ENCODE data around the gene LENEP.

LENEP gene

GRCh38 chr1:155029513-155030242 lies 36.3 kb downstream of the LENEP start:
- DNase-seq (ENCODE audit: low read depth) = no peak
- TF ChIP-seq CTCF (conservative IDR thresholded peaks at IDR 0.05; ENCODE audit: low read length) = no peak

DNA sequence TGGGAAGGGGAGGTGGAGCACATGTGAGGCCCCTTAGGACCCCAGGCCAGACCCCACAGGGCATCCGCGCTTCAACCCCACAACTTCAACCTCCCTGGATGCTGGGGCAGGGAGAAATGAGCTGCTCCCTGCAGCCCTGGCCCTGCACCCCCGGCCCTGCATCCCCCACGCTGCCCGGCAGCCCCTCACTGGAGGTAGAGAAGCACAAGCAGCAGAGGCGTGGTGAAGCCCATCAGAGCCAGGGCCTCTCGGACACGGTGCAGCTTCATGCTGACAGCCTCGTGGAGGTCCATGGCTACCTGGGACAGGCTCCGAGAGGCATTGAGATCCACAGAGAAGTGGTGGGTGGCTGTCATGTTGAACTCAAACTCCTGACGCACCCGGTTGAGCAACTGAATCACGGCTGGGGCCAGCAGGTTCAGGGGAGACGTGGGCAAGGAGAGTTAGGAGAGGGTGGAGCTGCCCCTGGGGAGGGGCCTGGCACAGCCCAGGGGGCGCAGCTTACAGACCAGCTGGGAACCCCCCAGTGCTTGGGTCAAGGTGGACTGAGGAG lies 36.9 kb downstream of the LENEP start:
- no peak for TF ChIP-seq CTCF (conservative IDR thresholded peaks at IDR 0.05; ENCODE audit: low read length)
- no peak for DNase-seq (ENCODE audit: low read depth)
- no peak overlapping the region for H3K4me3 ChIP-seq (ENCODE audit: low read length)

More at GRCh38 chr1:155029513-155030242, 36.3 kb downstream of the LENEP start:
- no peak overlapping the region for H3K4me3 ChIP-seq (ENCODE audit: low read length)

GRCh38 chr1:155030899-155031298 lies 37.5 kb downstream of the LENEP start:
- DNase-seq (ENCODE audit: low read depth) = no peak
- no peak for TF ChIP-seq CTCF (conservative IDR thresholded peaks at IDR 0.05; ENCODE audit: low read length)
- no peak overlapping the region for H3K4me3 ChIP-seq (ENCODE audit: low read length)

DNA sequence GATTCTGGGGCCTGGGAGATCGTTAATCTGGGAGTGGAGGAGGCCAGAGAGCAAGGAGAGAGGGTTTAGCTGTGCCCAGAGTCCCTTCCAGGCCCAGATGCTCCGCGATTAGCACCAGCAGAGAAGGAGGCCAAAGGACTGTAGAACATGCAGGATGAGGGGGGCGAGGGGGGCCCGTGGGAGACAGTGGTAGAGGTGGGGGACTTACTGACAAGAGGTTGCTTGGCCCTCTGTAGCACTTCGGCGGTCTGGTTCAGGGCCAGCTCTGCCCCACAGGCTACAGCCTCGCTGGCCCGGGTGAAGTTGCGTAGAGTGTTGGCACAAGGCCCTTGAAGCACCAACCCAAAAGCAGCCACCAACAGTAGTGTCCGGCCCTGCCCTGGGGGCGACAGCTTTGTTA lies 39.5 kb downstream of the LENEP start:
- TF ChIP-seq CTCF (conservative IDR thresholded peaks at IDR 0.05; ENCODE audit: low read length) = no peak
- no peak overlapping the region for H3K4me3 ChIP-seq (ENCODE audit: low read length)
- no peak for DNase-seq (ENCODE audit: low read depth)

GRCh38 chr1:155033524-155033923 lies 40.1 kb downstream of the LENEP start, which contains the start of the genes DCST1 and DCST2:
Gene DCST1 (plus strand): TSS chr1:155033824. CDS start chr1:155034037, 213 bp downstream.
Gene DCST2 (minus strand): TSS chr1:155033781. CDS start chr1:155033701, 80 bp downstream.
- H3K4me3 ChIP-seq (ENCODE audit: low read length) = no peak within 1 kb of the TSS
- DNase-seq (ENCODE audit: low read depth) = no peak
- TF ChIP-seq CTCF (conservative IDR thresholded peaks at IDR 0.05; ENCODE audit: low read length) = no peak

DNA sequence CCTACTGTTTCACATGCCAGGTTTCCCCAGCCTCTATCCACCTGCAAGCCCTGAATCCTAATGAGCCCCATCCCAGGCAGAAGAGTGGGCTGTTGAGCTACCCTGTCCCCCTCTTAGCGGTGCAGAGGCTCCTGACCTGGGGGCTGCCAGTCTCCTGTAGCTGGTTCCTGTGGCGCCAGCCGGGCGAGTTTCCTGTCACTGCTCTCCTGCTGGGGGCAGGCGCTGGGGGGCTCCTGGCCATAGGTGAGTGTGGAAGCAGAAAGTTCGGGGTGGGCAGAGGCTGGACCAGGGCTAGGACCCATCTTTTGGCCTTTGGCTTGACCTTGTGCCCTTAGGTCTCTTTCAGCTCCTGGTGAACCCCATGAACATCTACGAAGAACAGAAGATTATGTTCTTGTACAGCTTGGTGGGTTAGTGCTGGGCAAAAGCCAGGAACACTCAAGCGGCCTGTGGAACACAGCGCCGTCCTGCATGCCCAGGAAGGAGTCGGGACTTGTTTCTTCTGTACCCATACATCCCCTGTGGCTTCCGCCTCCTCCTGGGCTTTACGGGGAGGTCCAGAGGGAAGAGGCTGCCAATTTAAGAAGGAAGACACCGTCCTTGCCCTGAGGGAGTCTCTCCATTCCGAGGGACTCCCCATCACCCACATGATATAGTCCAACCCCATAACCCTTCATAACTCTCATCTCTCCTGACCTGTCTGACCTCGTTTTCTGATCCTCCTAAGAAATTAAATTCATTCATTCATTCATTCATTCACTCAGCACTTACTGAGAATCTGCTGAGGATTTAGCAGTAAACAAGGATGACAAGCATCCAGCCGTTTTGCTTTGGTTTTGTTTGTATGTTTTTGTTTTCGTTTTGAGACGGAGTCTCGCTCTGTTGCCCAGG lies 41.2 kb downstream of the LENEP start:
- no peak for TF ChIP-seq CTCF (conservative IDR thresholded peaks at IDR 0.05; ENCODE audit: low read length)
- no peak for DNase-seq (ENCODE audit: low read depth)
- no peak overlapping the region for H3K4me3 ChIP-seq (ENCODE audit: low read length)
